AG08396 (cell line): ENCODE measurements around the gene SRBD1.

Source experiments
- DNase-seq: peaks from one replicate; pipeline ENCODE4 v3.0.0; 2012; ENCODE audit warnings: low spot score, mixed read lengths

SRBD1 gene

GRCh38 chr2:45636008-45636407 lies 24.9 kb upstream of the SRBD1 start:
- DNase-seq, result no peak

GRCh38 chr2:45634223-45634622 lies 23.2 kb upstream of the SRBD1 start:
- no peak for DNase-seq

GRCh38 chr2:45631955-45632354 lies 20.9 kb upstream of the SRBD1 start:
- no peak for DNase-seq

GRCh38 chr2:45631319-45631718 lies 20.3 kb upstream of the SRBD1 start:
- DNase-seq, result no peak

GRCh38 chr2:45629971-45630370 lies 18.9 kb upstream of the SRBD1 start:
- DNase-seq, result no peak

- peak; percentile 47 for DNase-seq
These were observed 16.8 kb upstream of the SRBD1 start for GRCh38 chr2:45627911-45628310.

GRCh38 chr2:45626387-45627221 lies 15.5 kb upstream of the SRBD1 start:
- no peak for DNase-seq

GRCh38 chr2:45625824-45626223 lies 14.8 kb upstream of the SRBD1 start:
- DNase-seq, result no peak

- DNase-seq, result no peak
These were observed 12.0 kb upstream of the SRBD1 start for GRCh38 chr2:45623098-45623497.

- DNase-seq, result no peak
These were observed 11.4 kb upstream of the SRBD1 start for GRCh38 chr2:45622336-45623075.

- DNase-seq, result no peak
These were observed 6.4 kb upstream of the SRBD1 start for GRCh38 chr2:45617496-45617895.

GRCh38 chr2:45616658-45617411 lies 5.8 kb upstream of the SRBD1 start:
- DNase-seq, result peak; percentile 8

- DNase-seq, result no peak
These were observed 3.9 kb upstream of the SRBD1 start for GRCh38 chr2:45614871-45615415.

- DNase-seq, result no peak
These were observed 3.3 kb upstream of the SRBD1 start for GRCh38 chr2:45614330-45614729.

- DNase-seq, result no peak
These were observed 1.7 kb upstream of the SRBD1 start for GRCh38 chr2:45612731-45613130.

- DNase-seq, result no peak
These were observed 1.2 kb upstream of the SRBD1 start for GRCh38 chr2:45612285-45612684.

- peak; percentile 42 for DNase-seq
These were observed 617 bp downstream of the SRBD1 start for GRCh38 chr2:45610281-45611019.

- peak; percentile 31 for DNase-seq
These were observed 3.4 kb downstream of the SRBD1 start for GRCh38 chr2:45607701-45608100.

GRCh38 chr2:45606796-45607195 lies 4.3 kb downstream of the SRBD1 start:
- DNase-seq, result no peak

GRCh38 chr2:45605116-45605515 lies 6.0 kb downstream of the SRBD1 start:
- DNase-seq, result no peak

- DNase-seq, result no peak
These were observed 8.4 kb downstream of the SRBD1 start for GRCh38 chr2:45602624-45603023.

- no peak for DNase-seq
These were observed 12.5 kb downstream of the SRBD1 start for GRCh38 chr2:45598545-45598944.
